B cell (primary cell): ENCODE results near the gene MZB1. TPM values are rescaled to one million over a fixed set of nuclear protein-coding genes. Genes with fewer than 3 reads are reported as not detected.

Source experiments
- ATAC-seq: fragments of 200-7000 bp; cut with Tn5 transposase; one replicate; pipeline ENCODE4 v1.10.0; 2021; ENCODE audit warnings: low read depth, mild to moderate bottlenecking, moderate number of reproducible peaks, moderate library complexity
- CTCF ChIA-PET: fragments of 350-600 bp; sonication (Branson Sonifier 250); formaldehyde crosslinking; loops from one replicate; lab custom pipeline; 2021; ENCODE audit warnings: antibody characterized with exemption, inconsistent platforms; lab: Charles Lee
- POLR2A ChIA-PET: fragments of 350-600 bp; sonication (Branson Sonifier 250); formaldehyde crosslinking; loops from one replicate; lab custom pipeline; 2021; ENCODE audit warnings: antibody characterized with exemption; lab: Charles Lee
- DNase-seq: peaks from one replicate; pipeline ENCODE4 v3.0.0; 2013
- H2AFZ ChIP-seq: 2 replicates; pipeline ENCODE4 v1.6.1; 2012; ENCODE audit warnings: mild to moderate bottlenecking, low read depth, low read length; ENCODE audit not compliant: insufficient read depth, poor library complexity, severe bottlenecking
- H3K27ac ChIP-seq, 2 donors: 1 replicate in 1 of 2; 2 replicates in 1 of 2; pipeline ENCODE4 v1.5.1; 2012 to 2013; ENCODE audit warnings: low read length in 2 of 2, mild to moderate bottlenecking in 2 of 2, moderate library complexity in 1 of 2
- H3K27me3 ChIP-seq, 4 experiments: fragments of 200-600 bp in 1 of 4; sonication (generic) in 1 of 4; replicated peaks in 1 of 4; 1 replicate in 2 of 4; 2 replicates in 2 of 4; pipeline versions ENCODE4 v1.6.1 to v1.7.0; 2013 to 2016; ENCODE audit warnings: low read length in 3 of 4, mild to moderate bottlenecking in 2 of 4, mixed read lengths in 1 of 4, moderate library complexity in 1 of 4; ENCODE audit not compliant: insufficient read depth in 4 of 4, control insufficient read depth in 3 of 4; ENCODE audit errors: control extremely low read depth in 1 of 4
- H3K36me3 ChIP-seq, 2 experiments: replicated peaks in 1 of 2; 1 replicate in 1 of 2; 2 replicates in 1 of 2; pipeline versions ENCODE4 v1.6.1 to v1.7.1; 2013; ENCODE audit warnings: low read length in 1 of 2; ENCODE audit not compliant: insufficient read depth in 2 of 2, control insufficient read depth in 1 of 2; ENCODE audit errors: control extremely low read depth in 1 of 2, extremely low read depth in 1 of 2
- H3K4me1 ChIP-seq, 2 donors: fragments of 200-600 bp in 1 of 2; sonication (generic) in 1 of 2; 1 replicate in 1 of 2; 2 replicates in 1 of 2; pipeline versions ENCODE4 v1.5.1 to v1.6.1; 2013 to 2017; ENCODE audit warnings: low read length in 2 of 2; ENCODE audit not compliant: control insufficient read depth in 2 of 2, insufficient read depth in 2 of 2
- H3K4me2 ChIP-seq: replicated peaks from 2 replicates; pipeline ENCODE3; 2012; ENCODE audit warnings: mild to moderate bottlenecking, low read depth, low read length; ENCODE audit not compliant: poor library complexity, severe bottlenecking
- H3K4me3 ChIP-seq, 5 experiments: fragments of 200-600 bp in 1 of 5; sonication (generic) in 1 of 5; 1 replicate in 3 of 5; 2 replicates in 2 of 5; pipeline versions ENCODE4 v1.5.1 to v1.7.0; 2011 to 2016; ENCODE audit warnings: low read length in 4 of 5, mild to moderate bottlenecking in 4 of 5, low read depth in 2 of 5, control low read depth in 1 of 5, moderate library complexity in 1 of 5; ENCODE audit not compliant: insufficient read depth in 1 of 5; ENCODE audit errors: control extremely low read depth in 1 of 5, extremely low read depth in 1 of 5
- H3K79me2 ChIP-seq: fragments of 200-600 bp; sonication (generic); one replicate; pipeline ENCODE4 v1.6.0; 2016; ENCODE audit warnings: low read length; ENCODE audit not compliant: control insufficient read depth, insufficient read depth
- H3K9ac ChIP-seq: fragments of 200-600 bp; sonication (generic); 2 replicates; pipeline ENCODE4 v1.6.1; 2017; ENCODE audit warnings: mild to moderate bottlenecking, low read length, moderate library complexity
- H3K9me3 ChIP-seq, 3 donors: one replicate each; pipeline versions ENCODE4 v1.6.1 to v1.7.1; 2013; ENCODE audit warnings: low read length in 2 of 3; ENCODE audit not compliant: control insufficient read depth in 2 of 3, insufficient read depth in 1 of 3; ENCODE audit errors: control extremely low read depth in 1 of 3
- H4K20me1 ChIP-seq: 2 replicates; pipeline ENCODE4 v1.6.0; 2012; ENCODE audit warnings: mild to moderate bottlenecking, low read length; ENCODE audit not compliant: insufficient read depth, control insufficient read depth, poor library complexity, severe bottlenecking
- H3K27ac Mint-ChIP-seq: one replicate; pipeline ENCODE4 v1.8.0; 2021; ENCODE audit warnings: mixed read lengths
- H3K27me3 Mint-ChIP-seq: one replicate; pipeline ENCODE4 v1.8.0; 2021; ENCODE audit warnings: mixed read lengths
- H3K4me1 Mint-ChIP-seq: one replicate; pipeline ENCODE4 v1.8.0; 2021; ENCODE audit warnings: mixed read lengths
- H3K4me3 Mint-ChIP-seq: one replicate; pipeline ENCODE4 v1.8.0; 2021; ENCODE audit warnings: mixed read lengths
- H3K9me3 Mint-ChIP-seq: one replicate; pipeline ENCODE4 v1.8.0; 2022; ENCODE audit warnings: mixed read lengths; ENCODE audit not compliant: insufficient read depth
- CTCF ChIP-seq: fragments of 200-600 bp; IDR thresholded peaks from one replicate; pipeline ENCODE4 v1.8.0; 2022; ENCODE audit warnings: antibody characterized with exemption, mild to moderate bottlenecking
- EZH2 ChIP-seq: IDR thresholded peaks from 2 replicates; pipeline ENCODE4 v1.6.1; 2012; ENCODE audit warnings: borderline replicate concordance, low read depth, mild to moderate bottlenecking, moderate library complexity, low read length; ENCODE audit not compliant: insufficient read depth, poor library complexity, severe bottlenecking
- WGBS: methylation state at CpG from one replicate; pipeline ENCODE4 v1.1.5; 2013; ENCODE audit warnings: missing lambda C conversion rate; ENCODE audit not compliant: insufficient coverage; 5-methylcytosine and 5-hydroxymethylcytosine counted together
- intact Hi-C: fragments of 100-400 bp; cut with micrococcal nuclease; formaldehyde crosslinking; loops from one replicate; pipeline ENCODE4 v1.10.0; 2022
- polyA plus RNA-seq: library from polyadenylated mRNA; depleted of rRNA; stranded (reverse); fragments of >200 nt; gene quantifications from 2 replicates; pipeline ENCODE4 v1.2.3, GENCODE V29; 2012
- total RNA-seq, 2 donors: library from RNA; stranded (reverse); fragments of 120-200 nt in 1 of 2; gene quantifications; 1 replicate in 1 of 2; 2 replicates in 1 of 2; pipeline versions ENCODE4 v1.2.3 to v1.2.4, GENCODE V29; 2013 to 2022

Gene MZB1
- total and polyA plus RNA-seq, 2 donors (not counting 1 experiment from before 2014, with no cell fraction given): 72.2 to 306 TPM

GRCh38 chr5:139438707-139439012 is 48.9 kb upstream of the MZB1 start:
- Histone ChIP-seq H3K27me3 (no peaks in the 10 kb centered on the region), H3K9ac (peak overlapping the region; percentile 100), H3K36me3 (no peaks in the 10 kb centered on the region), H3K27ac (peak overlapping the region; percentile 42 to 100), H3K4me3 (peak overlapping the region in 4 of 5 experiments; percentile 88 to 97 (median 92)), H3K4me1 (peaks cover 11 to 12% of the 10 kb centered on the region in 2 donors), H3K4me2 (peak overlapping the region; percentile 90), H3K79me2 (peaks cover 8% of the 10 kb centered on the region), H3K9me3 (no peaks in the 10 kb centered on the region), H4K20me1 (peaks cover 4% of the 10 kb centered on the region), H2AFZ (peak overlapping the region; percentile 81)
- peaks cover 3% of the 10 kb centered on the region for H3K27me3 Mint-ChIP-seq
- WGBS: 52% methylated on average over 6 of the region's 8 CpGs
- ATAC-seq (no peak), DNase-seq (no peak)
- TF ChIP-seq EZH2: no peak
- TF ChIP-seq CTCF: no peak
- peaks cover 15% of the 10 kb centered on the region for H3K4me1 Mint-ChIP-seq
- ChIA-PET CTCF (interaction anchor here (0.6 to 2.1 kb wide), 10 partner anchors 9 to 1085 kb away, joined by 3 to 5 read pairs (median 4); partner anchors contain the start of gene PAIP2), POLR2A (interaction anchor here (0.7 to 1.4 kb wide), 6 partner anchors 31 to 309 kb away, joined by 3 to 8 read pairs (median 4); partner anchors contain the start of genes PAIP2 and SPATA24)
- peak overlapping the region; percentile 99 for H3K27ac Mint-ChIP-seq
- peak overlapping the region; percentile 97 for H3K4me3 Mint-ChIP-seq
- H3K9me3 Mint-ChIP-seq: no peaks in the 10 kb centered on the region
- intact Hi-C loops: loop anchor here (1.0 to 5.0 kb wide), 7 partner anchors 16 to 1226 kb away; partner anchors contain the start of genes CDC23, MATR3, SPATA24 and UBE2D2

- Histone ChIP-seq H3K4me3 (no peak overlapping the region), H2AFZ (no peak overlapping the region), H3K9me3 (no peaks in the 10 kb centered on the region), H3K4me1 (peaks cover 11 to 12% of the 10 kb centered on the region in 2 donors), H3K4me2 (no peak overlapping the region), H4K20me1 (peaks cover 4% of the 10 kb centered on the region), H3K9ac (no peak overlapping the region), H3K79me2 (peaks cover 8% of the 10 kb centered on the region), H3K27ac (no peak overlapping the region), H3K36me3 (no peaks in the 10 kb centered on the region), H3K27me3 (no peaks in the 10 kb centered on the region)
- no peak overlapping the region for H3K27ac Mint-ChIP-seq
- H3K27me3 Mint-ChIP-seq: no peaks in the 10 kb centered on the region
- H3K4me3 Mint-ChIP-seq: no peak overlapping the region
- H3K9me3 Mint-ChIP-seq: no peaks in the 10 kb centered on the region
- intact Hi-C loops: loop anchor here (5.0 kb wide), 1 partner anchor 82 kb away; no protein-coding TSS in a partner anchor
- DNase-seq (no peak), ATAC-seq (no peak)
- CTCF ChIA-PET: interaction anchor here (1.4 to 2.0 kb wide), 2 partner anchors 8 to 13 kb away, joined by 4 to 7 read pairs; no protein-coding TSS in a partner anchor
- WGBS: no CpG with 5 or more reads among the region's 3 CpGs
- POLR2A ChIA-PET: interaction anchor here (0.8 kb wide), 1 partner anchor 209 kb away, joined by 3 read pairs; no protein-coding TSS in a partner anchor
- peaks cover 14% of the 10 kb centered on the region for H3K4me1 Mint-ChIP-seq
- TF ChIP-seq EZH2: no peak
- TF ChIP-seq CTCF: no peak
Observed at GRCh38 chr5:139435676-139436075, 46.0 kb upstream of the MZB1 start.
